PFSK-1 (cell line): Measurements from ENCODE around the gene TMEM273.

ENCODE experiments used
- FOXP2 ChIP-seq: optimal IDR thresholded peaks from 2 replicates; pipeline ENCODE3; 2011; ENCODE audit warnings: borderline replicate concordance, control low read depth, inconsistent platforms; ENCODE audit not compliant: insufficient read depth; ENCODE audit errors: extremely low read length, extremely low read depth
- POLR2AphosphoS5 ChIP-seq: IDR thresholded peaks from 2 replicates; pipeline ENCODE4 v1.6.1; 2012; ENCODE audit warnings: low read depth, mild to moderate bottlenecking, control low read depth, low read length, moderate library complexity
- REST ChIP-seq, 2 experiments: IDR thresholded peaks; 2 replicates each; pipeline versions ENCODE4 v1.6.1 to v1.8.0; 2011 to 2012; ENCODE audit warnings: low read depth in 2 of 2, low read length in 2 of 2, control low read depth in 1 of 2, inconsistent platforms in 1 of 2, mild to moderate bottlenecking in 1 of 2, moderate library complexity in 1 of 2; ENCODE audit not compliant: insufficient read depth in 1 of 2
- SIN3A ChIP-seq: IDR thresholded peaks from 2 replicates; pipeline ENCODE4 v1.6.1; 2012; ENCODE audit warnings: mild to moderate bottlenecking, low read length, moderate library complexity, borderline replicate concordance; ENCODE audit not compliant: insufficient read depth
- TAF1 ChIP-seq: IDR thresholded peaks from 2 replicates; pipeline ENCODE4 v1.6.1; 2012; ENCODE audit warnings: low read length, control low read depth, borderline replicate concordance; ENCODE audit not compliant: insufficient read depth

TMEM273 gene

GRCh38 chr10:49222170-49222569 lies 34.0 kb upstream of the TMEM273 start:
- TF ChIP-seq TAF1 (no peak), FOXP2 (no peak), POLR2AphosphoS5 (no peak), SIN3A (no peak), REST (IDR thresholded peaks at IDR 0.05; ENCODE audit: insufficient read depth in 1 of 2, low read depth in 2 of 2, low read length in 2 of 2) (no peak)

- TF ChIP-seq FOXP2: no peak
- no peak for TF ChIP-seq POLR2AphosphoS5
- TF ChIP-seq TAF1: no peak
- no peak for TF ChIP-seq REST (IDR thresholded peaks at IDR 0.05; ENCODE audit: insufficient read depth in 1 of 2, low read depth in 2 of 2, low read length in 2 of 2)
- no peak for TF ChIP-seq SIN3A
These were observed 32.5 kb upstream of the TMEM273 start for GRCh38 chr10:49220679-49221078.

GRCh38 chr10:49220031-49220430 lies 31.8 kb upstream of the TMEM273 start:
- TF ChIP-seq TAF1 (no peak), REST (IDR thresholded peaks at IDR 0.05; ENCODE audit: insufficient read depth in 1 of 2, low read depth in 2 of 2, low read length in 2 of 2) (no peak), SIN3A (no peak), POLR2AphosphoS5 (no peak), FOXP2 (no peak)

GRCh38 chr10:49219248-49219647 lies 31.1 kb upstream of the TMEM273 start:
- no peak for TF ChIP-seq FOXP2
- TF ChIP-seq POLR2AphosphoS5: no peak
- no peak for TF ChIP-seq TAF1
- TF ChIP-seq SIN3A: no peak
- no peak for TF ChIP-seq REST (IDR thresholded peaks at IDR 0.05; ENCODE audit: insufficient read depth in 1 of 2, low read depth in 2 of 2, low read length in 2 of 2)

GRCh38 chr10:49218480-49218879 lies 30.3 kb upstream of the TMEM273 start:
- no peak for TF ChIP-seq REST (IDR thresholded peaks at IDR 0.05; ENCODE audit: insufficient read depth in 1 of 2, low read depth in 2 of 2, low read length in 2 of 2)
- no peak for TF ChIP-seq TAF1
- no peak for TF ChIP-seq SIN3A
- no peak for TF ChIP-seq FOXP2
- TF ChIP-seq POLR2AphosphoS5: no peak
